ENCODE data around the gene COA8. TPM values are rescaled to one million over a fixed set of nuclear protein-coding genes. Genes with fewer than 3 reads are reported as not detected.

COA8 gene
- polyA plus RNA-seq, 1 donor from 2014 or later: 169 TPM

- H2AFZ ChIP-seq (ENCODE audit: low read depth, low read length): no peak overlapping the region
- peak overlapping the region; percentile 89 for H3K4me2 ChIP-seq (ENCODE audit: low read length)
- no peaks in the 10 kb centered on the region for H3K9me2 ChIP-seq (ENCODE audit: insufficient read depth, low read length)
- H3K4me3 ChIP-seq (ENCODE audit: low read length): peak overlapping the region; percentile 92
- no peaks in the 10 kb centered on the region for H3F3A ChIP-seq (ENCODE audit: insufficient read depth, low read length, poor library complexity, severe bottlenecking)
- peak overlapping the region; percentile 81 for H3K9ac ChIP-seq (ENCODE audit: low read length)
- peaks cover 15% of the 10 kb centered on the region for H3K79me2 ChIP-seq (replicated peaks; ENCODE audit: insufficient read depth, low read length)
- no peaks in the 10 kb centered on the region for H4K20me1 ChIP-seq (ENCODE audit: insufficient read depth)
- H3K27ac ChIP-seq (ENCODE audit: low read length): no peak overlapping the region
- no peak for TF ChIP-seq CTCF (IDR thresholded peaks at IDR 0.05; ENCODE audit: poor library complexity, severe bottlenecking)
- no peak for TF ChIP-seq EZH2 (IDR thresholded peaks at IDR 0.05; ENCODE audit: borderline replicate concordance, insufficient read depth, low read length, poor library complexity, severe bottlenecking)
- TF ChIP-seq TAF1 (IDR thresholded peaks at IDR 0.05; ENCODE audit: low read depth): no peak
- TF ChIP-seq RAD21 (conservative IDR thresholded peaks at IDR 0.05): no peak
- TF ChIP-seq MXI1 (conservative IDR thresholded peaks at IDR 0.05; ENCODE audit: poor library complexity, severe bottlenecking): no peak
- TF ChIP-seq POLR2AphosphoS5 (IDR thresholded peaks at IDR 0.05): no peak
- no peak for TF ChIP-seq EP300 (conservative IDR thresholded peaks at IDR 0.05; ENCODE audit: poor library complexity, severe bottlenecking)
- no peak for TF ChIP-seq SMC3 (conservative IDR thresholded peaks at IDR 0.05; ENCODE audit: poor library complexity)
- TF ChIP-seq REST (IDR thresholded peaks at IDR 0.05; ENCODE audit: borderline replicate concordance): no peak
- no peaks in the 10 kb centered on the region for H3K36me3 ChIP-seq (ENCODE audit: insufficient read depth, low read length)
- no peaks in the 10 kb centered on the region for H3K9me3 ChIP-seq (ENCODE audit: low read length)
- no peaks in the 10 kb centered on the region for H3K27me3 ChIP-seq (ENCODE audit: insufficient read depth, low read depth, low read length)
Measured at GRCh38 chr14:103527408-103528145, 35.2 kb upstream of the COA8 start.

GRCh38 chr14:103528146-103528586, 34.6 kb upstream of the COA8 start:
- Histone ChIP-seq H3K9me3 (ENCODE audit: low read length) (no peaks in the 10 kb centered on the region), H3K9me2 (ENCODE audit: insufficient read depth, low read length) (no peaks in the 10 kb centered on the region), H3K4me2 (ENCODE audit: low read length) (peak overlapping the region; percentile 89), H3K27me3 (ENCODE audit: insufficient read depth, low read depth, low read length) (no peaks in the 10 kb centered on the region), H3K9ac (ENCODE audit: low read length) (peak overlapping the region; percentile 81), H3F3A (ENCODE audit: insufficient read depth, low read length, poor library complexity, severe bottlenecking) (no peaks in the 10 kb centered on the region), H4K20me1 (ENCODE audit: insufficient read depth) (no peaks in the 10 kb centered on the region), H2AFZ (ENCODE audit: low read depth, low read length) (no peak overlapping the region), H3K79me2 (replicated peaks; ENCODE audit: insufficient read depth, low read length) (peaks cover 15% of the 10 kb centered on the region), H3K36me3 (ENCODE audit: insufficient read depth, low read length) (no peaks in the 10 kb centered on the region), H3K4me3 (ENCODE audit: low read length) (peak overlapping the region; percentile 92), H3K27ac (ENCODE audit: low read length) (peak overlapping the region; percentile 88)
- TF ChIP-seq REST (IDR thresholded peaks at IDR 0.05; ENCODE audit: borderline replicate concordance) (no peak), RAD21 (conservative IDR thresholded peaks at IDR 0.05) (no peak), CTCF (IDR thresholded peaks at IDR 0.05; ENCODE audit: poor library complexity, severe bottlenecking) (no peak), SMC3 (conservative IDR thresholded peaks at IDR 0.05; ENCODE audit: poor library complexity) (no peak), MXI1 (conservative IDR thresholded peaks at IDR 0.05; ENCODE audit: poor library complexity, severe bottlenecking) (no peak), TAF1 (IDR thresholded peaks at IDR 0.05; ENCODE audit: low read depth) (no peak), POLR2AphosphoS5 (IDR thresholded peaks at IDR 0.05) (no peak), EZH2 (IDR thresholded peaks at IDR 0.05; ENCODE audit: borderline replicate concordance, insufficient read depth, low read length, poor library complexity, severe bottlenecking) (no peak), EP300 (conservative IDR thresholded peaks at IDR 0.05; ENCODE audit: poor library complexity, severe bottlenecking) (no peak)
